ENCODE data around the gene ZNF225.
"Not testable (repeated sequence)": the region's sequence is repeated elsewhere in the genome, so short reads cannot be mapped to it uniquely, and the experiment has no call there.

ZNF225 gene

DNA sequence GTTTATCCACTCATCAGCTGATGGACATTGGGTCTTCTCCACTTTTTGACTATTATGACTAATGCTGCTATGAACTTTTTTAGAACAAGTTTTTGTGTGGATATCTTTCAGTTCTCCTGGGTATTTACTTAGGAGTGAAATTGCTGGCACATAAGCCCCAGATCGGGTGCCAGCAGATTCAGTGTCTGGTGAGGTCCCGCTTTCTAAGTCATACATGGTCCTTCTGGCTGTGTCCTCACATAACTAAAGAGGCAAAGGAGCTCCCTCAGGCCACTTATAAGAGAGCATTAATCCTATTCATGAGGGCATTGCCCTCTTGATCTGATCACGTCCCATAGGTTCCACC, 51.1 kb downstream of the ZNF225 start:
- no peak for DNase-seq

DNA sequence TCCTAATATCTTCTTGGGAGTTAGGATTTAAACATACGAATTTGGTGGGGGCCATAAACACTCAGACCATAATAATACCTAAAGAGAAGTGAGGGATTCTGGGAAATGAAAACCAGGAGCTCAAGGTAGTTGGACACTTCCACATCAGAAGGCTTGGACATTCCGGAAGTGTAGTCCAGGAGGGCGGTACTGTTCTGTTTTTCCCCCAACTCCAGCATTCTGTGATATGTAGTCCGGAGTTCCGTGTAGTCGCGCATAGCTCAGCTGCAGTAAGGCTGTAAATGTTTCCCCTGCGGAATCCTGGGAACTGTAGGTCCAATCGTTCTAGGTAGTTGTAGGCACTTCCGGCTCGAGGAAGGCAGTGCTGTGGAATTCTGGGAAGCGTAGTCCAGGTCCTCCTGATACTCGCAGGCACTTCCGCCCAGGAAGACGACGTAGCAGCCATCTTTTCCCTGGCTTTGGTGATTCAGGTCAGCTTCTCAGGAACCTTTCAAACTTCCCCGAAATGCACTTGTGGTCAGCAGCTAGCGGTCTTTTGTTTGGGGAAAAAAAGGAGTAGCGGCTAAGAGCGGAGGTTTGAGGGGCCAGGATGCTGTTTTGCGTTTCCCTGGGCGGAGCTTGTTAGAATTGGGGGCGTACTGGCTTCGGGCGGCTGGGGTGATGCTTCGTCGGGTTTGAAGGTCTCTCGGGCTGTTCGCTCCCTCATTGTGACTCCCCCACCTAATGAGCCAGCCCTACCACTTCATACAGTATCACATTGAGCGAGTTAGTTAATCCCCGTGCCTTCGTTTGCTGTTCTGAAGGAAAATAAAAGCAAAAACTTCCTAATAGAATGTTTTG, 51.7 kb downstream of the ZNF225 start, which contains the start of gene ZNF226:
TSS of gene ZNF226 (plus strand) at position 428 of the 840 bp plus-strand sequence. CDS start 4,981 bp downstream, outside the sequence.
- DNase-seq, result peak; percentile 72

DNA sequence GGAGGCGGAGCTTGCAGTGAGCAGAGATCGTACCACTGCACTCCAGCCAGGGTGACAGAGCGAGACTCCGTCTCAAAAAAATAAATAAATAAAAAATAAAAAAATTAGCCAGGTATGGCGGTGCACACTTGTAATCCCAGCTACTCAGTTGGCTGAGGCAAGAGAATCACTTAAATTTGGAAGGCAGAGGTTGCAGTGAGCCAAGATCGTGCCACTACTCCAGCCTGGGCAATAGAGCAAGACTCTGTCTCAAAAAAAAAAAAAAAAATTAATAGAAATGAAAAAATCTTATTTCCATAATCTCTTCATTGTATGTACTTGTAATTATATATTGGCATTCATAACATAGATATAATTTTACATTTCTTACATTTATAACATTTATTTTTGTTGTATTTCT, 57.5 kb downstream of the ZNF225 start:
- DNase-seq, result not testable (repeated sequence)

DNA sequence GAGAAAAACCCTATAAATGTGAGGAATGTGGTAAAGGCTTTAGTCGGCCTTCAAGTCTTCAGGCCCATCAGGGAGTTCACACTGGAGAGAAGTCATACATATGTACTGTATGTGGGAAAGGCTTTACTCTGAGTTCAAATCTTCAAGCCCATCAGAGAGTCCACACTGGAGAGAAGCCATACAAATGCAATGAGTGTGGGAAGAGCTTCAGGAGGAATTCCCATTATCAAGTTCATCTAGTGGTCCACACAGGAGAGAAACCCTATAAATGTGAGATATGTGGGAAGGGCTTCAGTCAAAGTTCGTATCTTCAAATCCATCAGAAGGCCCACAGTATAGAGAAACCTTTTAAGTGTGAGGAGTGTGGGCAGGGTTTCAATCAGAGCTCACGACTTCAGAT, 63.4 kb downstream of the ZNF225 start:
- no peak for DNase-seq

DNA sequence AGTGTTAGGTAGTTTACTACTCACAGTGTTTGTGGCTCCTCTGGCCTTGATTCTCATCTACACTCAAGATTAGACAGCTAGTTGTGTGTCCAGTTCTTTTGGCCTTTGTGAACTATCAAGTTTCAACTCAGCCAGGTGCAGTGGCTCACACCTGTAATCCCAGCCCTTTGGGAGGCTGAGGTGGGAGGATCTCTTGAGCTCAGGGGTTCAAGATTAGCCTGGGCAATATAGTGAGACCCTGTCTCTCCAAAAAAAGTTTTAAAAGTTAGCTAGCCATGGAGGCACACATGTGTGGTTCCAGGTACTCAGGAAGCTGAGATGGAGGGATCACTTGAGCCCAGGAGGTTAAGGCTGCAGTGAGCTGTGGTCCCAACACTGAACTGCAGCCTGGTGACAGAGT, 67.8 kb downstream of the ZNF225 start:
- no peak for DNase-seq

DNA sequence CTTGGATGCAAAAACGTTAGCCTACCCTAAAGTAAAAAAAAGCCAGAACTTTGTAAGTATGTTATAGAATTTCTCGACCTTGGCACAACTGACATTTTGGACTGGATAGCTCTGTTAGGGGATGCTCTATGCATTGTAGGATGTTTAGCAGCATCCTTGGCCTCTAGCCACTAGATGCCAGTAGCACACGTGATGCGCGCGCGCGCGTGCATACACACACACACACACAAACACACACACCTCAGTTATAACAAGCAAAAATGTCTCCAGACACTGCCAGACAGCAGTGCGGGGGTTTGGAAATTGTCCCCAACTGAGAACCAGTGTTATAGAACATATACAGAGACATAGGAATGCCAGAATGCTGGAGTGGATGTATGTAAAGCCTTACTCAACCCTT, 68.9 kb downstream of the ZNF225 start:
- no peak for DNase-seq
